H1 (cell line): ENCODE measurements around the gene KPNA4. TPM values are rescaled to one million over a fixed set of nuclear protein-coding genes. Genes with fewer than 3 reads are reported as not detected.

Experiments used
- CTCF ChIA-PET: fragments of 300-600 bp; sonication (Branson Sonifier 250); formaldehyde crosslinking; loops from one replicate; lab custom pipeline; 2021; ENCODE audit not compliant: partially characterized antibody; lab: Charles Lee
- POLR2A ChIA-PET: fragments of 300-600 bp; sonication (Branson Sonifier 250); formaldehyde crosslinking; loops from one replicate; lab custom pipeline; 2021; ENCODE audit warnings: inconsistent platforms; ENCODE audit not compliant: partially characterized antibody; lab: Charles Lee
- DNase-seq, 2 experiments: peaks; one replicate each; pipeline versions ENCODE4 v3.0.0 to v3.0.0-alpha.2; 2010 to 2022; ENCODE audit warnings: low spot score in 2 of 2, low read depth in 1 of 2, mixed read lengths in 1 of 2
- FAIRE-seq: peaks from 2 replicates; lab custom pipeline; 2011; peaks lifted over from hg19 to GRCh38; lab: Jason Lieb, UNC
- H2AFZ ChIP-seq: 2 replicates; pipeline ENCODE4 v1.8.1; 2012; ENCODE audit warnings: low read length, inconsistent platforms
- H2AK5ac ChIP-seq: 2 replicates; pipeline ENCODE4 v1.6.1; 2013; ENCODE audit warnings: low read depth, low read length
- H2BK120ac ChIP-seq: replicated peaks from 2 replicates; pipeline ENCODE3; 2013; ENCODE audit warnings: low read depth, low read length, inconsistent platforms
- H2BK12ac ChIP-seq: 2 replicates; pipeline ENCODE4 v1.6.1; 2013; ENCODE audit warnings: low read depth, low read length
- H2BK15ac ChIP-seq: 2 replicates; pipeline ENCODE4 v1.6.1; 2013; ENCODE audit warnings: low read length
- H2BK20ac ChIP-seq: 2 replicates; pipeline ENCODE4 v1.6.1; 2013; ENCODE audit warnings: low read length
- H2BK5ac ChIP-seq: 2 replicates; pipeline ENCODE4 v1.6.1; 2013; ENCODE audit warnings: low read depth, low read length
- H3K14ac ChIP-seq: 2 replicates; pipeline ENCODE4 v1.6.1; 2013; ENCODE audit warnings: inconsistent platforms; ENCODE audit not compliant: insufficient read length
- H3K18ac ChIP-seq: 2 replicates; pipeline ENCODE4 v1.6.1; 2013; ENCODE audit warnings: low read length; ENCODE audit errors: extremely low read depth
- H3K23ac ChIP-seq: 2 replicates; pipeline ENCODE4 v1.6.1; 2013; ENCODE audit warnings: inconsistent platforms; ENCODE audit not compliant: insufficient read length
- H3K23me2 ChIP-seq: 2 replicates; pipeline ENCODE4 v1.6.1; 2013; ENCODE audit warnings: low read depth, low read length
- H3K27ac ChIP-seq: 2 replicates; pipeline ENCODE4 v1.6.1; 2011; ENCODE audit warnings: low read depth, low read length, inconsistent platforms
- H3K27me3 ChIP-seq, 4 experiments: replicated peaks in 1 of 4; 1 replicate in 1 of 4; 2 replicates in 3 of 4; pipeline versions ENCODE4 v1.6.1 to v1.8.1; 2011 to 2013; ENCODE audit warnings: low read length in 3 of 4, mild to moderate bottlenecking in 3 of 4, inconsistent platforms in 2 of 4, mixed read lengths in 2 of 4, moderate library complexity in 1 of 4; ENCODE audit not compliant: control insufficient read depth in 3 of 4, insufficient read depth in 3 of 4; ENCODE audit errors: extremely low read depth in 1 of 4
- H3K36me3 ChIP-seq, 4 experiments: 2 replicates each; pipeline versions ENCODE4 v1.6.1 to v1.8.1; 2011 to 2013; ENCODE audit warnings: mild to moderate bottlenecking in 4 of 4, low read length in 3 of 4, moderate library complexity in 2 of 4, control low read depth in 1 of 4, inconsistent platforms in 1 of 4; ENCODE audit not compliant: insufficient read depth in 4 of 4, control insufficient read depth in 2 of 4
- H3K4ac ChIP-seq: replicated peaks from 2 replicates; pipeline ENCODE3; 2013; ENCODE audit warnings: low read length, low read depth, mixed read lengths, inconsistent platforms; ENCODE audit not compliant: insufficient read length
- H3K4me1 ChIP-seq, 4 experiments: replicated peaks in 1 of 4; 1 replicate in 1 of 4; 2 replicates in 3 of 4; pipeline versions ENCODE4 v1.6.1 to v1.8.1; 2011 to 2013; ENCODE audit warnings: low read length in 3 of 4, inconsistent platforms in 2 of 4, mixed read lengths in 1 of 4; ENCODE audit not compliant: insufficient read depth in 4 of 4, control insufficient read depth in 3 of 4
- H3K4me2 ChIP-seq, 2 experiments: 2 replicates each; pipeline versions ENCODE4 v1.6.1 to v1.8.1; 2011 to 2013; ENCODE audit warnings: low read depth in 2 of 2, low read length in 2 of 2, control low read depth in 1 of 2, inconsistent platforms in 1 of 2, mild to moderate bottlenecking in 1 of 2; ENCODE audit not compliant: insufficient read depth in 1 of 2
- H3K4me3 ChIP-seq, 4 experiments: fragments of 200-600, 300-600 bp in 1 of 4; sonication (generic), shearing (Covaris generic), sonication (Bioruptor Twin) in 1 of 4; 2 replicates each; pipeline versions ENCODE4 v1.5.1 to v1.8.1; 2011 to 2016; ENCODE audit warnings: low read length in 4 of 4, low read depth in 3 of 4, control low read depth in 2 of 4, inconsistent platforms in 2 of 4, mild to moderate bottlenecking in 2 of 4, mixed read lengths in 1 of 4, moderate library complexity in 1 of 4; ENCODE audit not compliant: insufficient read depth in 2 of 4; ENCODE audit errors: extremely low read depth in 1 of 4
- H3K56ac ChIP-seq: replicated peaks from 2 replicates; pipeline ENCODE3; 2013; ENCODE audit warnings: low read depth, mild to moderate bottlenecking, mixed read lengths, low read length, inconsistent platforms; ENCODE audit not compliant: insufficient read length
- H3K79me1 ChIP-seq: 2 replicates; pipeline ENCODE4 v1.6.1; 2013; ENCODE audit warnings: low read depth, low read length, control low read depth
- H3K79me2 ChIP-seq, 2 experiments: 2 replicates each; pipeline versions ENCODE4 v1.6.1 to v1.8.1; 2012 to 2013; ENCODE audit warnings: low read length in 2 of 2, mild to moderate bottlenecking in 2 of 2, inconsistent platforms in 1 of 2; ENCODE audit not compliant: insufficient read depth in 2 of 2, control insufficient read depth in 1 of 2
- H3K9ac ChIP-seq, 4 experiments: replicated peaks in 1 of 4; 1 replicate in 1 of 4; 2 replicates in 3 of 4; pipeline versions ENCODE4 v1.6.1 to v1.8.1; 2011 to 2013; ENCODE audit warnings: low read depth in 3 of 4, low read length in 3 of 4, control low read depth in 2 of 4, mild to moderate bottlenecking in 2 of 4, moderate library complexity in 2 of 4, inconsistent platforms in 1 of 4; ENCODE audit errors: extremely low read depth in 1 of 4
- H3K9me3 ChIP-seq, 2 experiments: 2 replicates each; pipeline versions ENCODE4 v1.6.1 to v1.8.1; 2012 to 2013; ENCODE audit warnings: mild to moderate bottlenecking in 2 of 2, moderate library complexity in 2 of 2, control low read depth in 1 of 2, inconsistent platforms in 1 of 2, low read depth in 1 of 2, low read length in 1 of 2, mixed read lengths in 1 of 2; ENCODE audit not compliant: insufficient read depth in 2 of 2
- H4K20me1 ChIP-seq, 2 experiments: replicated peaks in 1 of 2; 2 replicates each; pipeline versions ENCODE3 to v1.8.1; 2011 to 2013; ENCODE audit warnings: inconsistent platforms in 2 of 2, low read length in 2 of 2, mild to moderate bottlenecking in 1 of 2; ENCODE audit not compliant: insufficient read depth in 2 of 2, control insufficient read depth in 1 of 2
- H4K5ac ChIP-seq: 2 replicates; pipeline ENCODE4 v1.6.1; 2013; ENCODE audit warnings: low read length, low read depth, mixed read lengths, inconsistent platforms; ENCODE audit not compliant: insufficient read length
- H4K8ac ChIP-seq: 2 replicates; pipeline ENCODE4 v1.8.0; 2013; ENCODE audit warnings: mild to moderate bottlenecking, moderate library complexity, low read length, inconsistent platforms; ENCODE audit not compliant: insufficient read depth; ENCODE audit errors: extremely low read depth
- H4K91ac ChIP-seq: replicated peaks from 2 replicates; pipeline ENCODE3; 2013; ENCODE audit warnings: low read length, mixed read lengths, inconsistent platforms; ENCODE audit not compliant: insufficient read length
- BRCA1 ChIP-seq: IDR thresholded peaks from 2 replicates; pipeline ENCODE4 v1.6.1; 2012; ENCODE audit warnings: low read depth, low read length, improper control_type of control experiment
- CTBP2 ChIP-seq: IDR thresholded peaks from 2 replicates; pipeline ENCODE4 v1.7.0; 2011; ENCODE audit warnings: borderline replicate concordance, mild to moderate bottlenecking, moderate library complexity, mixed read lengths, low read length; ENCODE audit not compliant: insufficient read depth, insufficient read length
- JUND ChIP-seq: IDR thresholded peaks from 2 replicates; pipeline ENCODE4 v1.6.1; 2011; ENCODE audit warnings: mild to moderate bottlenecking, improper control_type of control experiment, low read length
- PHF8 ChIP-seq: fragments of 200-600 bp; sonication (generic); conservative IDR thresholded peaks from 2 replicates; pipeline ENCODE4 v1.7.1; 2012; ENCODE audit warnings: low read depth, mild to moderate bottlenecking, inconsistent platforms, low read length, moderate library complexity
- POLR2A ChIP-seq, 2 experiments: IDR thresholded peaks; 1 replicate in 1 of 2; 2 replicates in 1 of 2; pipeline ENCODE4 v1.6.1; 2011; ENCODE audit warnings: low read depth in 2 of 2, low read length in 2 of 2, mild to moderate bottlenecking in 2 of 2; ENCODE audit errors: control extremely low read depth in 1 of 2
- TBP ChIP-seq: IDR thresholded peaks from 2 replicates; pipeline ENCODE4 v1.6.1; 2011; ENCODE audit warnings: low read depth, low read length, improper control_type of control experiment
- TEAD4 ChIP-seq: IDR thresholded peaks from 2 replicates; pipeline ENCODE4 v1.6.1; 2012; ENCODE audit warnings: low read depth, low read length, inconsistent platforms, mixed read lengths
- ZNF274 ChIP-seq: IDR thresholded peaks from 2 replicates; pipeline ENCODE4 v1.7.0; 2012; ENCODE audit warnings: low read length, borderline replicate concordance; ENCODE audit errors: extremely low read depth
- WGBS, 2 experiments: shearing (Covaris generic) in 1 of 2; methylation state at CpG; one replicate each; pipeline versions ENCODE4 v1.1.6 to v1.1.7; 2013 to 2015; ENCODE audit warnings: low lambda C conversion rate in 2 of 2, mixed read lengths in 2 of 2, inconsistent platforms in 1 of 2, low coverage in 1 of 2, missing lambda C conversion rate in 1 of 2; ENCODE audit not compliant: insufficient replicate concordance in 2 of 2, insufficient coverage in 1 of 2, insufficient read length in 1 of 2; ENCODE audit errors: extremely low coverage in 1 of 2, missing lambda C conversion rate in 1 of 2; 5-methylcytosine and 5-hydroxymethylcytosine counted together
- polyA plus RNA-seq, 7 experiments: library from polyadenylated mRNA; depleted of rRNA in 3 of 7; stranded (reverse) in 5 of 7; unstranded in 2 of 7; fragments of >200 nt in 5 of 7; fragments of 200-250 nt in 2 of 7; gene quantifications; 1 replicate in 5 of 7; 2 replicates in 1 of 7; 4 replicates in 1 of 7; pipeline versions ENCODE4 v1.2.1 to v1.2.3, GENCODE V29; 2011 to 2013; ENCODE audit warnings: missing spikeins in 2 of 7, mixed read lengths in 2 of 7
- total RNA-seq: library from RNA; stranded (reverse); fragmentation: NEBNext Ultra II Directional; extraction: Animal tissue kit (Norgen Biotek cat#: 25700); gene quantifications from 2 replicates; pipeline ENCODE4 v1.2.1, GENCODE V29; 2021
- TF ChIP-seq, protein P1 (sequence below): IDR thresholded peaks from 2 replicates; pipeline ENCODE4 v1.6.1; 2011; ENCODE audit warnings: low read length, improper control_type of control experiment

KPNA4 gene
- total and polyA plus RNA-seq, 2 of the 8 experiments (the other 6 are each of a cell fraction or from before 2014, with no cell fraction given) = 13.2 to 81.9 TPM

GRCh38 chr3:160481856-160482255 is 83.5 kb downstream of the KPNA4 start:
- Histone ChIP-seq H2BK20ac (no peak overlapping the region), H2AK5ac (no peak overlapping the region), H3K14ac (no peak overlapping the region), H3K23me2 (no peaks in the 10 kb centered on the region), H3K79me1 (no peaks in the 10 kb centered on the region), H3K4ac (no peak overlapping the region), H3K4me3 (no peak overlapping the region), H3K27ac (no peak overlapping the region), H3K18ac (no peak overlapping the region), H3K79me2 (no peaks in the 10 kb centered on the region), H3K9me3 (no peaks in the 10 kb centered on the region), H4K91ac (no peak overlapping the region), H2AFZ (peak overlapping the region; percentile 70), H3K36me3 (no peaks in the 10 kb centered on the region), H3K56ac (no peak overlapping the region), H3K4me2 (no peak overlapping the region), H3K9ac (no peak overlapping the region), H2BK15ac (no peak overlapping the region), H4K8ac (no peak overlapping the region), H3K4me1 (no peaks in the 10 kb centered on the region), H3K23ac (no peak overlapping the region), H4K20me1 (no peaks in the 10 kb centered on the region), H2BK5ac (no peak overlapping the region), H4K5ac (no peak overlapping the region), H2BK120ac (no peak overlapping the region), H3K27me3 (no peaks in the 10 kb centered on the region), H2BK12ac (no peak overlapping the region)
- 91% methylated on average over 6 of the region's 6 CpGs; no CpG with 5 or more reads in 1 of the 2 experiments for WGBS, 2 experiments
- TF ChIP-seq POLR2A (IDR thresholded peaks at IDR 0.05; ENCODE audit: control extremely low read depth in 1 of 2, low read depth in 2 of 2, low read length in 2 of 2) (no peak), PHF8 (no peak), CTBP2 (no peak), TEAD4 (no peak), JUND (no peak), BRCA1 (no peak), TBP (no peak), ZNF274 (no peak)
- TF ChIP-seq, protein P1, sequence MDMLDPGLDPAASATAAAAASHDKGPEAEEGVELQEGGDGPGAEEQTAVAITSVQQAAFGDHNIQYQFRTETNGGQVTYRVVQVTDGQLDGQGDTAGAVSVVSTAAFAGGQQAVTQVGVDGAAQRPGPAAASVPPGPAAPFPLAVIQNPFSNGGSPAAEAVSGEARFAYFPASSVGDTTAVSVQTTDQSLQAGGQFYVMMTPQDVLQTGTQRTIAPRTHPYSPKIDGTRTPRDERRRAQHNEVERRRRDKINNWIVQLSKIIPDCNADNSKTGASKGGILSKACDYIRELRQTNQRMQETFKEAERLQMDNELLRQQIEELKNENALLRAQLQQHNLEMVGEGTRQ = no peak
- ChIA-PET POLR2A (interaction anchor here (0.7 to 1.9 kb wide), 4 partner anchors 11 to 33 kb away, joined by 3 to 9 read pairs (median 4); partner anchors contain the start of gene TRIM59), CTCF (interaction anchor here (1.0 to 1.4 kb wide), 3 partner anchors 9 to 12 kb away, joined by 3 to 8 read pairs (median 3); no protein-coding TSS in a partner anchor)
- DNase-seq (no peak), FAIRE-seq (no peak)
